Smooth muscle cell of the brain vasculature (primary cell): Measurements from ENCODE around the gene TMA7.
"Not testable (repeated sequence)": the region's sequence is repeated elsewhere in the genome, so short reads cannot be mapped to it uniquely, and the experiment has no call there.

Experiments used
- DNase-seq: peaks from one replicate; pipeline ENCODE4 v3.0.0-alpha.2; 2012; ENCODE audit warnings: low read depth, low spot score

TMA7 gene

DNA sequence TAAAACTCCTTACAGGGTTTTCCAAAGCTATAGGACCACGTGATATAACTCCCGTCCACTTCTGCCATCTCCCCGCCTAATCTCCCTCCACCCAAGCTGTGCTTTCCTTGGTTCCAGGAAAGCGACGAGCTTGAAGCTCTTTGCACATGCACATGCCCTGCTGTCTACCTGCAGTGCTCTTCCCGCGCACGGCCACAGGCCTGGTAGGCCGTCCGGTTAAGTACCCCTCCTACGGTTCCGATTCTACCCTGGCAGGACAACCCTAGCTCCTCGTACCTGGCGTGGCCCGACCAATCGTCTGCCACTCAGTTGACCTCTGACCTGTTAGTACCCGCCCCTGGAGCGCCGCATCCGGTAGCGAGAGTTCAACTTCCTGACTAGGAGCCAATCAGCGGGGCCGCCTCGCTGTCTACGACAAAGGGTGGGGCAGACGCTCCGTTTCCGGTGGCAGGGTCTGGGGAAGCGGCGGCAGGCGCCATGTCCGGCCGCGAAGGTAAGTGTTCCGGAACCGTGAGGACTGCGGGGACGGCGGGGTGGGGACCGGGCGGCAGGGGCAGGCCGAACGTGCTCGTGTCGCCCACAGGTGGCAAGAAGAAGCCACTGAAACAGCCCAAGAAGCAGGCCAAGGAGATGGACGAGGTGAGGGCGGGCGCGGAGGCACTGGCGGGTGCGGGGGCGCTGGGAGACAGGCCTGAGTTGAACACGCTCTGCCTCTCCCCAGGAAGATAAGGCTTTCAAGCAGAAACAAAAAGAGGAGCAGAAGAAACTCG lies at the start of gene TMA7, which contains the start of gene CCDC51:
TMA7 (plus strand) TSS at position 438 of the 770 bp plus-strand sequence; CDS start at position 478, 40 bp downstream.
CCDC51 (minus strand) TSS at position 300 of the 770 bp plus-strand sequence. CDS start 4,991 bp downstream, outside the sequence.
- peak; percentile 85 for DNase-seq

- no peak for DNase-seq
These were observed 45.7 kb upstream of the TMA7 start for GRCh38 chr3:48394391-48394790.

GRCh38 chr3:48395714-48396113 lies 44.3 kb upstream of the TMA7 start:
- DNase-seq, result no peak

DNA sequence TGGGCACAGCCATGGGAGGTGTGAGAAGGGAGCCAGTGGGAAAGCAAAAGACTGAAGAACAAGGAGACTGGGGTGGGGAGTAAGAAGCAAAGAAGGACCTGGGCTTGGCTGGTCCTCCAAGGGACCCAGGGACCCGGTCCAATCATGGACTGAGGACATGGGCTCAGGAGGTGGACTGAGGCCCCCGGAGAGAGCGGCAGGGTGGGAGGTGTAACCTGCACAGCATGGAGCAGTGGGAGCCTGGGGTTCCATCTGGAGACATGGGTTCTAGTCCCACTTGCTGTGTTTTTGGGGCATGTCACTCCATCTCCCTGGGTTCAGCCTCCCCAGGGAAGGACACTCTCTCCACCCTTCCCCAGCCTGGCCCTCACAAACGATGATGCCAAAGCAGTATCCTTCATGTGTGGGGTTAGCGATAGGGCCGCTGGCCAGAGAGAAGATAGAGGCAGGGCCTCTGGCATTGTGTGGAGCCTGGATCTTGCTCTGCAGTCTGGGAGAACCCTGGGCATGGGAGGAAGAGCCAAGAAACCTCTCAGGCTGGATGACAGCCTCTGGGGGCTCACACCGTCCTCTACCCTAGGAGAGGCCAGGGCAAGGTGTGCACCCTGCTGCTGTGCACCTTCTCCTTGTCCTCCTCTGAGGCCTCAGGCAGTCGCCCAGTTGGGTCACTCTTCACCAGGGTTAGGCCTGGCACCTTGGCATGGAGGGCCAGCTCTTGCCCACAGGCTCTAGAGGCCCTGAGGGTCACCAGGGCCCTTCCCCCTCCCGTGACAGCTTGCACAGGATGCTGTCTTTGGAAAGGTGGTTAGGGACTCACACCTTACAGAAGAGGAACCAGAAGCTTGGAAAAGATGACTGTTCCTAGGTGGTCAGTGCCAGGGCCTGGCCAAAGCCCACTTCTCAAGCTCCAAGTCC lies 42.0 kb upstream of the TMA7 start:
- DNase-seq, result no peak

GRCh38 chr3:48398701-48399386 lies 41.2 kb upstream of the TMA7 start:
- no peak for DNase-seq

DNA sequence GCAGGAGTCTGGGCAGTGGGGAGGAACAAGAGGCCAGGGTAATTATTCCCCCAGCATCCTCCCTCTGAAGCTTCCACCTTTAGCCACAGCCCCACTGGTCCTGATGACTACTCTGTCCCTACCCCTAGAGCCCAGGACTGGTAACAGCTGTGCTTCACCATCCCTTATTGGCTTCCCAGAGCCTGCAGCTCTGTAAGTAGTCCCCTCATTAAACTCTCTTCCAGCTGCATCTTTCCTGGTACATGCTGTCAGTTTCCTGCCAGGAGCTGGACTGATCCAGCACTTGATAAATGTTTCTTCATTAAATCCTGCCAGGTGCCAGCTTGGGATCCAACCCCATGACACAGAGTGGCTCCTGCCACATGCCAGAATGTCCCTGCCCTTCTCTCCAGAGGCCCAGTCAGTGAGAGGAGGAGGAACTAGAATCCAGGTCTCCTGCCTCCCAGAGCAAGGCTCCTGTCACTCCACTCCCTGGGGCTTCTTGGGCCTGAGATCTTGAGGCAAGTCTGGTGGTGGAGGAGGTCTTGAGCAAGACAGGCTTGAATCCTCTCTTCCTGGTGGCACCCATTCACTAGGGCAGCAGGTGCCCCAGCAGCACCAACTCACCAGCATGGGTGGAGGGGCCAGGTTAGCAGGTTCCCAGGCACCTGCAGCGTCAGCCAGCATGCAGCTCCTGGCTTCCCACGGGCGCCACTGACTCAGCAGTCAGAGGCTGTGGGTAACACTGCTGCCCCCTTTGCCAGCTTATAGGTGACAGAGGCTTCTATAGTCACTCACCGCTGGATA lies 40.5 kb upstream of the TMA7 start:
- DNase-seq, result no peak

- no peak for DNase-seq
These were observed 39.1 kb upstream of the TMA7 start for GRCh38 chr3:48400824-48401433.

GRCh38 chr3:48401434-48401901 lies 38.6 kb upstream of the TMA7 start:
- DNase-seq, result not testable (repeated sequence)

GRCh38 chr3:48402281-48402732 lies 37.8 kb upstream of the TMA7 start:
- peak; percentile 35 for DNase-seq

DNA sequence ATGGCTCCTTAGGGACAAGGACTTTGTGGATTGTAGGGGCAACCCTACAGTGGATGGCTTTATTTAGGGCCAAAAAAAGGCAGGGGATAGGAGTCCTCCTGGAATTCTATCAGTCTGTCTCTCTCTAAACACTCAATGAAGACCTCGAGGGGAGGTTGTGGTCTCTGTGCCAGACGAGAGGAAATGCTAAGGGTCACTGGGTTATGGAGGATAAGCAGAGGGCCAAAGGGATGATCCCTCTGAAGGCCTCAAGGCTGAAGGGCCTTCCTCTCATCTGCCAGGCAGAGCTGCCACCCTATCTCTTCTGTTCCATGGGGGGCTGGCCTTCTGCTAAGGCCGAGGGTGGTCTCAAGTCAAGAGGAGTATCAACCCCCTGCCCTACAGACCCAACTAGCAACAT lies 37.1 kb upstream of the TMA7 start:
- no peak for DNase-seq

GRCh38 chr3:48403533-48404439 lies 36.3 kb upstream of the TMA7 start:
- no peak for DNase-seq

- DNase-seq, result no peak
These were observed 35.4 kb upstream of the TMA7 start for GRCh38 chr3:48404440-48405342.

- DNase-seq, result no peak
These were observed 34.6 kb upstream of the TMA7 start for GRCh38 chr3:48405343-48405881.

- DNase-seq, result no peak
These were observed 34.1 kb upstream of the TMA7 start for GRCh38 chr3:48405971-48406370.

- no peak for DNase-seq
These were observed 33.3 kb upstream of the TMA7 start for GRCh38 chr3:48406443-48407431.

DNA sequence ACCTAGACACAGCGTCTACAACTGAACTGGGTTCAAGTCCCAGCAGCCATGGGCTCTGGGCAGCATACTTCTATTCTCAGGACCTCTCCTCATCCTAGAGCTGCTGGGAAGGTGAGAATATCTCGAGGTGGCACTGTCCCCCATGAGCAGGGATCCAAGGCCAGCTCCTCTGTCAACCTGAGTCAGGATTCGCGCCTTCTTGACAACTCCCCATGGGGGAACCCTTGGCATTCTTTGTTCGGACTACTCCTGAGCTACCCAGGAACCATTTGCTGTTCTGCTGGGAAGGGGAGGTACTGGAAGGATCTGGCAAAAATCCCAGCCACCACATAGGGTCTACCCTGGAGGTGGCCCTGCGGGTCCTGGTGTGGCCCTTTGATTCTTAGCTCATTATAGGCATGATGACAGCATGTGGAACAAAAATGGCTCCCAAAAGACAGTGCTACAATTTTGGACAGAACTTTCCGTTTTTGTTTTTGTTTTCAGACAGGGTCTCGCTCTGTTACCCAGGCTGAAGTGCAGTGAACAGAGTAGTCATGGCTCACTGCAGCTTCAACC lies 32.4 kb upstream of the TMA7 start:
- DNase-seq, result no peak
